ENCODE data around the gene SCAANT1.

GRCh38 chr3:63886858-63887257 is 25.3 kb downstream of the SCAANT1 start:
- TF ChIP-seq CTCF (IDR thresholded peaks at IDR 0.05) (no peak), EZH2 (IDR thresholded peaks at IDR 0.05; ENCODE audit: borderline replicate concordance, insufficient read depth, low read depth, low read length, poor library complexity, severe bottlenecking) (no peak)
